Activated CD4-positive, alpha-beta T cell treated with anti-CD3 and anti-CD28 coated beads, Interleukin-2, amount 10 ng/mL, durations not matched to agents 7 days and 5 days (primary cell): Measurements from ENCODE around the gene HCK. TPM values are rescaled to one million over a fixed set of nuclear protein-coding genes. Genes with fewer than 3 reads are reported as not detected.
A peak's percentile ranks its signal among the peaks of the same experiment; 100 is the strongest.
"Not testable (repeated sequence)": the region's sequence is repeated elsewhere in the genome, so short reads cannot be mapped to it uniquely, and the experiment has no call there.

Experiments used
- CTCF ChIA-PET: fragments of 350-600 bp; sonication (Branson Sonifier 250); formaldehyde crosslinking; loops from one replicate; lab custom pipeline; 2021; ENCODE audit warnings: antibody characterized with exemption; lab: Charles Lee
- POLR2A ChIA-PET: fragments of 350-600 bp; sonication (Branson Sonifier 250); formaldehyde crosslinking; loops from one replicate; lab custom pipeline; 2021; ENCODE audit warnings: antibody characterized with exemption; lab: Charles Lee
- DNase-seq: peaks from one replicate; pipeline ENCODE4 v3.0.0-alpha.2; 2020
- H3K27ac Mint-ChIP-seq: one replicate; pipeline ENCODE4 v1.8.0; 2021; ENCODE audit warnings: mild to moderate bottlenecking, moderate library complexity, mixed read lengths
- H3K27me3 Mint-ChIP-seq: one replicate; pipeline ENCODE4 v1.8.0; 2021; ENCODE audit warnings: mixed read lengths
- H3K36me3 Mint-ChIP-seq: one replicate; pipeline ENCODE4 v1.8.0; 2021; ENCODE audit warnings: low read depth, mixed read lengths
- H3K4me1 Mint-ChIP-seq: one replicate; pipeline ENCODE4 v1.8.0; 2021; ENCODE audit warnings: mixed read lengths
- H3K4me3 Mint-ChIP-seq: one replicate; pipeline ENCODE4 v1.8.0; 2021; ENCODE audit warnings: mild to moderate bottlenecking, moderate library complexity, mixed read lengths
- H3K9me3 Mint-ChIP-seq: one replicate; pipeline ENCODE4 v1.8.0; 2021; ENCODE audit warnings: mixed read lengths
- total RNA-seq, 2 experiments: library from RNA; stranded (reverse); gene quantifications; one replicate each; pipeline ENCODE4 v1.2.3, GENCODE V29; 2021

The HCK gene
- total RNA-seq, 2 experiments from 2014 or later: not detected

- H3K9me3 Mint-ChIP-seq, POLR2A ChIA-PET, H3K4me3 Mint-ChIP-seq, H3K27me3 Mint-ChIP-seq, DNase-seq: not testable (repeated sequence)
- peaks cover 15% of the 10 kb centered on the region for H3K36me3 Mint-ChIP-seq
- H3K27ac Mint-ChIP-seq: peak overlapping the region; percentile 36
- H3K4me1 Mint-ChIP-seq: peaks cover 32% of the 10 kb centered on the region
- CTCF ChIA-PET: interaction anchor here (0.6 kb wide), 1 partner anchor 334 kb away, joined by 3 read pairs; no protein-coding TSS in a partner anchor
Measured at GRCh38 chr20:32116796-32117195, 64.8 kb downstream of the HCK start.

- H3K9me3 Mint-ChIP-seq, DNase-seq, H3K27ac Mint-ChIP-seq, H3K27me3 Mint-ChIP-seq, POLR2A ChIA-PET, H3K4me3 Mint-ChIP-seq: not testable (repeated sequence)
- Mint-ChIP-seq H3K36me3 (peaks cover 15% of the 10 kb centered on the region), H3K4me1 (peaks cover 22% of the 10 kb centered on the region)
- CTCF ChIA-PET: interaction anchor here (1.6 kb wide), 1 partner anchor 10 kb away, joined by 6 read pairs; the partner anchor contains the start of gene TM9SF4
Measured at GRCh38 chr20:32118427-32118826, 66.4 kb downstream of the HCK start.

GRCh38 chr20:32119734-32120133 lies 67.7 kb downstream of the HCK start:
- DNase-seq: no peak
- Mint-ChIP-seq H3K27ac (no peak overlapping the region), H3K4me1 (peaks cover 20% of the 10 kb centered on the region), H3K4me3 (no peak overlapping the region), H3K27me3 (no peaks in the 10 kb centered on the region), H3K36me3 (peaks cover 20% of the 10 kb centered on the region), H3K9me3 (no peaks in the 10 kb centered on the region)
- CTCF ChIA-PET: interaction anchor here (1.6 kb wide), 1 partner anchor 11 kb away, joined by 6 read pairs; the partner anchor contains the start of gene TM9SF4
- POLR2A ChIA-PET: no interaction called here

GRCh38 chr20:32121908-32122307 lies 69.9 kb downstream of the HCK start:
- H3K4me3 Mint-ChIP-seq, H3K27ac Mint-ChIP-seq, H3K4me1 Mint-ChIP-seq, POLR2A ChIA-PET, CTCF ChIA-PET, H3K9me3 Mint-ChIP-seq, DNase-seq, H3K27me3 Mint-ChIP-seq: not testable (repeated sequence)
- H3K36me3 Mint-ChIP-seq: peaks cover 13% of the 10 kb centered on the region

- Mint-ChIP-seq H3K4me3 (no peak overlapping the region), H3K4me1 (no peaks in the 10 kb centered on the region), H3K27ac (no peak overlapping the region), H3K36me3 (peaks cover 13% of the 10 kb centered on the region), H3K27me3 (no peaks in the 10 kb centered on the region), H3K9me3 (no peaks in the 10 kb centered on the region)
- CTCF ChIA-PET: no interaction called here
- no peak for DNase-seq
- POLR2A ChIA-PET: no interaction called here
Measured at GRCh38 chr20:32123088-32123487, 71.0 kb downstream of the HCK start.

GRCh38 chr20:32124916-32125454 lies 72.9 kb downstream of the HCK start:
- H3K4me3 Mint-ChIP-seq: no peak overlapping the region
- no peak overlapping the region for H3K27ac Mint-ChIP-seq
- CTCF ChIA-PET: interaction anchor here (0.5 kb wide), 1 partner anchor 55 kb away, joined by 5 read pairs; no protein-coding TSS in a partner anchor
- no peaks in the 10 kb centered on the region for H3K4me1 Mint-ChIP-seq
- no peaks in the 10 kb centered on the region for H3K9me3 Mint-ChIP-seq
- H3K27me3 Mint-ChIP-seq: no peaks in the 10 kb centered on the region
- peaks cover 13% of the 10 kb centered on the region for H3K36me3 Mint-ChIP-seq
- no peak for DNase-seq
- POLR2A ChIA-PET: no interaction called here

- peaks cover 16% of the 10 kb centered on the region for H3K36me3 Mint-ChIP-seq
- H3K4me1 Mint-ChIP-seq: no peaks in the 10 kb centered on the region
- H3K27me3 Mint-ChIP-seq: no peaks in the 10 kb centered on the region
- POLR2A ChIA-PET: no interaction called here
- no peak overlapping the region for H3K4me3 Mint-ChIP-seq
- DNase-seq: no peak
- no peaks in the 10 kb centered on the region for H3K9me3 Mint-ChIP-seq
- CTCF ChIA-PET: no interaction called here
- H3K27ac Mint-ChIP-seq: no peak overlapping the region
Measured at GRCh38 chr20:32125506-32125905, 73.5 kb downstream of the HCK start.

GRCh38 chr20:32126919-32127318 lies 74.9 kb downstream of the HCK start:
- CTCF ChIA-PET: no interaction called here
- Mint-ChIP-seq H3K9me3 (no peaks in the 10 kb centered on the region), H3K27me3 (no peaks in the 10 kb centered on the region), H3K4me3 (no peak overlapping the region), H3K4me1 (peaks cover 3% of the 10 kb centered on the region), H3K36me3 (peaks cover 16% of the 10 kb centered on the region), H3K27ac (no peak overlapping the region)
- POLR2A ChIA-PET: no interaction called here
- DNase-seq: no peak

GRCh38 chr20:32127347-32127746 lies 75.3 kb downstream of the HCK start:
- ChIA-PET CTCF (no interaction called here), POLR2A (no interaction called here)
- H3K36me3 Mint-ChIP-seq: peaks cover 16% of the 10 kb centered on the region
- H3K9me3 Mint-ChIP-seq: no peaks in the 10 kb centered on the region
- H3K27me3 Mint-ChIP-seq: no peaks in the 10 kb centered on the region
- H3K27ac Mint-ChIP-seq: peak overlapping the region; percentile 71
- H3K4me3 Mint-ChIP-seq: no peak overlapping the region
- no peak for DNase-seq
- H3K4me1 Mint-ChIP-seq: peaks cover 3% of the 10 kb centered on the region

GRCh38 chr20:32128167-32128566 lies 76.1 kb downstream of the HCK start:
- H3K9me3 Mint-ChIP-seq: no peaks in the 10 kb centered on the region
- POLR2A ChIA-PET: no interaction called here
- no peak overlapping the region for H3K4me3 Mint-ChIP-seq
- peaks cover 3% of the 10 kb centered on the region for H3K4me1 Mint-ChIP-seq
- no peak for DNase-seq
- H3K27me3 Mint-ChIP-seq: no peaks in the 10 kb centered on the region
- no peak overlapping the region for H3K27ac Mint-ChIP-seq
- peaks cover 16% of the 10 kb centered on the region for H3K36me3 Mint-ChIP-seq
- CTCF ChIA-PET: no interaction called here

- peaks cover 3% of the 10 kb centered on the region for H3K4me1 Mint-ChIP-seq
- no peak overlapping the region for H3K4me3 Mint-ChIP-seq
- peaks cover 6% of the 10 kb centered on the region for H3K36me3 Mint-ChIP-seq
- ChIA-PET CTCF (interaction anchor here (0.6 to 1.3 kb wide), 3 partner anchors 12 to 420 kb away, joined by 3 read pairs; no protein-coding TSS in a partner anchor), POLR2A (no interaction called here)
- DNase-seq: no peak
- H3K27me3 Mint-ChIP-seq: no peaks in the 10 kb centered on the region
- no peaks in the 10 kb centered on the region for H3K9me3 Mint-ChIP-seq
- no peak overlapping the region for H3K27ac Mint-ChIP-seq
Measured at GRCh38 chr20:32129863-32130262, 77.8 kb downstream of the HCK start.

GRCh38 chr20:32130352-32130751 lies 78.3 kb downstream of the HCK start:
- CTCF ChIA-PET: no interaction called here
- H3K27ac Mint-ChIP-seq: no peak overlapping the region
- no peaks in the 10 kb centered on the region for H3K27me3 Mint-ChIP-seq
- H3K9me3 Mint-ChIP-seq: no peaks in the 10 kb centered on the region
- no peak for DNase-seq
- H3K4me1 Mint-ChIP-seq: peaks cover 3% of the 10 kb centered on the region
- no peak overlapping the region for H3K4me3 Mint-ChIP-seq
- POLR2A ChIA-PET: no interaction called here
- H3K36me3 Mint-ChIP-seq: peaks cover 2% of the 10 kb centered on the region

- DNase-seq: no peak
- Mint-ChIP-seq H3K4me1 (peaks cover 3% of the 10 kb centered on the region), H3K36me3 (peaks cover 2% of the 10 kb centered on the region), H3K4me3 (no peak overlapping the region), H3K27ac (no peak overlapping the region), H3K9me3 (no peaks in the 10 kb centered on the region), H3K27me3 (no peaks in the 10 kb centered on the region)
- ChIA-PET CTCF (interaction anchor here (0.6 kb wide), 1 partner anchor 331 kb away, joined by 4 read pairs; no protein-coding TSS in a partner anchor), POLR2A (no interaction called here)
Measured at GRCh38 chr20:32130965-32131364, 78.9 kb downstream of the HCK start.
